DMS153 treated with DMSO at 0.1 percent for 48 hours (cell line): ENCODE results near the gene TMC8.
"Not testable (repeated sequence)": the region's sequence is repeated elsewhere in the genome, so short reads cannot be mapped to it uniquely, and the experiment has no call there.

Source experiments
- DNase-seq: peaks from one replicate; lab custom pipeline; 2025; ENCODE audit not compliant: unreplicated experiment; lab: John Stamatoyannopoulos, UW

TMC8 gene

GRCh38 chr17:78110363-78111015 is 20.1 kb upstream of the TMC8 start:
- no peak for DNase-seq

- DNase-seq: no peak
These were observed 19.4 kb upstream of the TMC8 start for GRCh38 chr17:78111016-78111726.

GRCh38 chr17:78111727-78112517 is 18.6 kb upstream of the TMC8 start:
- DNase-seq: no peak

- DNase-seq: peak; percentile 28
These were observed 17.8 kb upstream of the TMC8 start for GRCh38 chr17:78112518-78113471.

DNA sequence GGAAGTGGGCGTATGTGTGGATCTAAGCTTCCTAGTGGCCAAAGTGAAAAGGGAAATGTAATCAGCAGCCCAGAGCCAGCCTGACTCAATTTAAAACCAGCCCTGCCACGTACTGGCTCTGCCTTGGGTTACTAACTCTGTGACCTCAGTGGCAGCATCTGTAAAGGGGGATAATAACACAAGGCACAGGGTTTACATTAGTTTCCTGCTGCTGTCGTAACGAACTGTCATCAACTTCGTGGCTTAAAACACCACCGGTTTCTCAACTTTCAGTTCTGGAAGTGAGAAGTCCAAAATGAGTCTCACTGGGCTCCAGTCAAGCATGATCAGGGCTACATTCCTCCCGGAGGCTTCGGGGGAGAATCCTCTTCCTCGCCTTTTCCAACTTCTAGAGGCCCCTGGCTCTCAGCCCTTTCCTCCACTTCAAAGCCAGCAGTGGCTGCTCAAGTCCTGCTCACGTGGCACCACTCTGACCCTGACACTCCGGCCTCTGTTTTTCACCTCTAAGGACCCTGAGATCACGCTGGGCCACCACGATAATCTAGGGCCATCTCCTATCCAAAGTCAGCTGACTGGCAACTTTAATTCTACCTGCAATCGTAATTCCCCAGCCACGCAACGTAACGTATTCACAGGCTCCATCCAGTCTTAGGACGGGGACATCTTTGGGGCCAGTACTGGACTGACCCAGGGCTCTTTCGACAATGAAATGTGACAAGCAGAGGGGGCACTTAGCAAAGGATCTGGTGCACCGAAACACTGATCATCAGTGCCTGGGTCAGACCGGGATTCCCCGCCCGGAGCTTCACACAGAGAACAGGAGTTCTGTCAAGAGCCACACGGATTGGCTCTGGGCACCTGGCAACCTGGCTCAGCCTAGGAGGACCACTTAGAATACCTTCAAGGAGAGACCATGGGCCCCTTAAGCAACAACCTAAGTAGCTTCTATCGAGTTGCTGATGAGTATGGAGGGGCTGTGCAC is 16.5 kb upstream of the TMC8 start:
- DNase-seq: no peak

DNA sequence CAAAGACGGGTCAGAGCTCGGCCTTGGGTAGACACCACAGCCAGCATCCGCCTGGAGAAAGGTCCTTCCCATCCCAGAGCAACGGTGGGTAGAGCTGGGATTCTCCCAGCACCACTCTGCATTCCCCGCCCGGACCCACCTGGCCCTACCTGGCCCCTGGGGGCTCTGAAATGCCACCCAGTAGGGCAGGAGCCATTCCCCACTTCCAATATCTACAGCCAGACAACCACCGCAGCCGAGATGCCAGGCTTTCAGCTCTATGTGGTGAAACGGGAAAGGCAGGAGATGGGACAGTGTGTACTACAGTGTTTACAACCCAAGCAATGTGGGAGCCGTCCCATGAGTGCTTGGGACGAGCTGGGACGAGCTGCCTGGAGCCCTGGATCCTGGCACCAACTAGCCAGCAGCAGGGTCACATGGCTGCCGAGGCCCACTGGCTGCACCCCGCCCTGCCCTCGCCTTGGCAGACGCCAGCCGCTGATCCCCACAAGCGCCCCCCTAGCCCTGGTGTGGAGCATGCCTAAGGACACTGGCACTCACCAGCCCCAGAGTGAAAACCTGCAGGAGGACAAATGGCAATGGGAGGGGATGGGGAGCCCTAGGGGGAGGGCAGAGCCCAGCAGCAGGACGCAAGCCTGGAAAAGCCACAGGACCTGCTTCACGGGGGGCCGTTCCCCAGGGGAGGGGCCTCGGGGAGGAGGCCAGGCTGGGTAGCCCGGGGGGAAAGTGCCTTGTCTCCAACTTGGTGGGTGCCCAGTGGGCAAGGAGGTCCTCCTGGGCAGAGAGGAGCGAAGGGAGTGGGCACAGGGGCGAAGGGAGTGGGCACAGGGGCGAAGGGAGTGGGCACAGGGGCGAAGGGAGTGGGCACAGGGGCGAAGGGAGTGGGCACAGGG is 15.5 kb upstream of the TMC8 start:
- DNase-seq: no peak

DNA sequence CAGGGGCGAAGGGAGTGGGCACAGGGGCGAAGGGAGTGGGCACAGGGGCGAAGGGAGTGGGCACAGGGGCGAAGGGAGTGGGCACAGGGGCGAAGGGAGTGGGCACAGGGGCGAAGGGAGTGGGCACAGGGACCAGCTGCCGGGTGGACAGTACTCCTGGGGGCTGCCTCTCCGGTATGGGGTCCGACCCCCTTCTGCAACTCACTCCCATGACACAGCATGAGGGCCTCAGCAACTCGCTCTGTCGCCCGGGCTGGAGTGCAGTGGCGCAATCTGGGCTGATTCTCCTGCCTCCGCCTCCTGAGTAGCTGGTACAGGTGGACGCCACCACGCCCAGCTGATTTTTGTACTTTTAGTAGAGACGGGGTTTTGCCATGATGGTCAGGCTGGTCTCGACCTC is 14.8 kb upstream of the TMC8 start:
- not testable (repeated sequence) for DNase-seq

DNA sequence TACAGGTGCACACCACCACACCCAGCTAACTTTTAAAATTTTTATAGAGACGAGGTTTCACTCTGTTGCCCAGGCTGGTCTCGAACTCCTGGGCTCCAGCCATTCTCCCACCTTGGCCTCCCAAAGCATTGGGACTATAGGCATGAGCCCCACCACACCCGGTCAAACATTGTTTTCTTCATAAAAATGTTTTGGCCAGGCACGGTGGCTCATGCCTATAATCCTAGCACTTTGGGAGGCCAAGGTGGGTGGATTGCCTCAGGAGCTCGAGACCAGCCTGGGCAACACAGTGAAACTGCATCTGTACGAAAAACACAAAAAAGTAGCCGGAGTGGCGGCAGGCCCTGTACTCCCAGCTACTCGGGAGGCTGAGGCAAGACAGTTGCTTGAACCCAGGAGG is 14.2 kb upstream of the TMC8 start:
- DNase-seq: no peak

DNA sequence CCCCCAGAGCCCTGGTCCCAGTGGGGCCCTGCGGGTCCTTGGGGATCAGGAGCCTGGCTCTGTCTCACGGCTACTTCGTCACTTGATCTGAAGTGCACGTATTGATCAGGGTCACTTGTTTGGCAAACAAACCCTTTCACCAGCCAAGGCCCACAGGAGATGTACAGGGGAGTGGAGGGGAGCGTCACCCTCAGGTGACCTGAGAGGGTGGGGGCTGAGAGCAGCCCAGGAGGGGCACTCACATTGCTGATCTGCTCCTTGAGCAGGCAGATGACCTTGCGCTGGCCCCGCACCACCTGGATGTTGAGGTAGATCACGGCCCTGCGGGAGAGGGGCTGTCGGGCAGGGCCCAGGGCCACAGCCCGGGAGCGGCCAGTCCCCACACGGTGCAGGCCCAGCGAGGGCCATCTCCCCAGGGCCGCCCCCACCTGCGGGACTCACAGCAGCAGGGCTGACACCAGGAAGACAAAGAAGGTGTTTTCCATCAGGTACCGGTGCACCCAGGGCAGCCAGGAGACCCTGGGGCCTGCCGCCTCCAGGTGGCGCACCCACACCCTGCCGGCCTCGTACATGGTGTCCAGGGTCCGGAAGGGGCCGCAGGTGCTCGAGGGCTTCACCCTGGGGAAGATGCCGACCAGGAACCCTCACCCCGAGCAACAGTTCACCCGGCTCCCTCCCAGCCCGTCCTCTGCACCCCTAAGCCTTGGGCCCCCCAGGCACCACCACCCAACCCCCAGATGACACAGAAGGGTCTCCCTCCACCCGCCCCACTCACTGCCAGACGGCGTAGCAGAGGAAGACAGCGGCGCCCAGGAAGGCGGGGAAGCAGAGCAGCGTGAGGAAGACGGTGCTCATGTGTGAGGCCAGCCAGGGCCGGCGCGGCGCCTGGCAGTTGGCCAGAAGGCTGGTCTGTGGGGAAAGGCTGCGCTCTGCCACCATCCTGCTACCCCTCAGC is 13.3 kb upstream of the TMC8 start:
- DNase-seq: peak; percentile 77

DNA sequence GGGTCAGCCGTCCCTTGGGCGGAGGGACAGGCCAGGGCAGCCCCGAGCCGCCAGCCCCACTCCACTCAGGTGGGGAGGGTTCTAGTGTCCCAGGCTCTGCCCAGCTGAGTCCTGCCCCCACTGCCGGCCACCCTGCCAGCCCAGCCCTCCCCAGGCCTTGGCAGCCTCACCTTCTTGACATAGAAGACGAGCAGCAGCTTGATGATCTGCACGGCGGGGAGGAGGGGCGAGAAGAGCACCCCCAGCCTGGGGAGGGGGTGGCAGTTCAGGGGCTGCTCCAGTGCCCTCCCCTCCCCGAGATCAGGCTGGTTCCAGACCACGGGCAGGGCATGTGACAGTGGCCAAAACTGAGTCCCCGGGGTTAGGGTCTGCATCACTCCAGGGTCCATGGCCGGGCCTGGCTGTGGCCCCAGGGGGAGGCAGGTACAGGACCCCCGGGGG is 11.8 kb upstream of the TMC8 start:
- DNase-seq: no peak

- no peak for DNase-seq
These were observed 10.0 kb upstream of the TMC8 start for GRCh38 chr17:78120537-78120936.

GRCh38 chr17:78120971-78121800 is 9.4 kb upstream of the TMC8 start:
- DNase-seq: no peak

DNA sequence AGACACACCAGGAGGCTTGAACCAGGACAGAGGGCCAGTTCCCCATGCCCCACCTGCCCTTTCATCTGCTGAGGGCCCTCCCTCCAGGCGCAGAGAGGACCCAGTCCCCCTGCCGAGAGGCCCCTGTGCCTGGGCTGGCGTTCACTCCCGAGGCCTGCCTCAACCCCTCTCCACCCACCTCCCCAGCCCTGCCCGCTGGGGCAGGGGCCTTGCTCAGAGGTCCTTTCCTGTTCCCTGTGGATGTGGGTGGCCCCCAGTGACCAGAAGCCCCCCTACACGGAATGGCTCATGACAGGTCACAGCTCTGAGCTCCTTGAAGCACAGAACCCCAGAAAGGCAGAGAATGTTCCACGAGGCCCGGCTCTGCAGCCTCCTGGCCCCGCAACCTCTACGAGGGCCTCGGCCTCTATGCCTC is 8.8 kb upstream of the TMC8 start:
- DNase-seq: no peak

- no peak for DNase-seq
These were observed 8.2 kb upstream of the TMC8 start for GRCh38 chr17:78122216-78122930.

GRCh38 chr17:78122931-78123249 is 7.7 kb upstream of the TMC8 start:
- DNase-seq: no peak

DNA sequence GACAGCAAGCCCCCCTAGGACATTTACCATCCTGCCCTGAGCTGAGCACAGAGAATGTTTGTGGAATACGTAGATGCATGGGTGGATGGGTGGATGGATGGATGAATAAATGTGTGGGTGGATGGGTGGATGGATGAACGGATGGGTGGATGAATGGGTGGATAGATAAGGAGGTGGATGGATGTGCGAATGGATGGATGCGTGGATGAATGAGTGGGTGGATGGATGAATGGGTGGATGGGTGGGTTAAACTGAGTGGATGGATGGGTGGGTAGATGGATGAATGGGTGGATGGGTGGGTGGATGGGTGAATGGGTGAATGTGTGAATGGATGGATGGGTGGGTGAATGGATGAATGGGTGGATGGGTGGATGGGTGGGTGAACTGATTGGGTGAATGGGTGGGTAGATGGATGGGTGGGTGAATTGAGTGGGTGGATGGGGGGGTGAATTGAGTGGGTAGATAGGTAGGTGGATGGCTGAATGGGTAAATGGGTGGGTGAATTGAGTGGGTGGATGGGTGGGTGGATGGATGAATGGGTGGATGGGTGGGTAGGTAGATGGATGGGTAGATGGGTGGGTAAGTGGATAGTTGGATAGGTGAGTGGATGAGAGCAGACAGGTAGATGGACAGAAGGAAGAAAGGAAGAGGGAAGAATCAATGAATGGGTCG is 7.2 kb upstream of the TMC8 start:
- DNase-seq: no peak
